CD14-positive monocyte (primary cell): ENCODE results near the gene ELFN1. TPM values are rescaled to one million over a fixed set of nuclear protein-coding genes. Genes with fewer than 3 reads are reported as not detected.

Source experiments
- DNase-seq, 3 donors: peaks; one replicate each; pipeline ENCODE4 v3.0.0-alpha.2; 2011 to 2022
- H2AFZ ChIP-seq: 2 replicates; pipeline ENCODE4 v1.6.0; 2012; ENCODE audit warnings: mild to moderate bottlenecking, low read depth, low read length, inconsistent platforms; ENCODE audit not compliant: insufficient read depth, poor library complexity, severe bottlenecking
- H3K27ac ChIP-seq, 2 donors: 1 replicate in 1 of 2; 2 replicates in 1 of 2; pipeline ENCODE4 v1.5.1; 2012 to 2013; ENCODE audit warnings: low read length in 2 of 2, control low read depth in 1 of 2, inconsistent platforms in 1 of 2, low read depth in 1 of 2, mild to moderate bottlenecking in 1 of 2
- H3K27me3 ChIP-seq, 2 donors: one replicate each; pipeline versions ENCODE4 v1.6.0 to v1.6.1; 2011 to 2013; ENCODE audit warnings: low read length in 2 of 2; ENCODE audit not compliant: control insufficient read depth in 2 of 2, insufficient read depth in 2 of 2
- H3K36me3 ChIP-seq, 2 donors: replicated peaks in 1 of 2; 1 replicate in 1 of 2; 2 replicates in 1 of 2; pipeline versions ENCODE4 v1.5.1 to v1.6.1; 2012 to 2013; ENCODE audit warnings: low read length in 2 of 2, control low read depth in 1 of 2, inconsistent platforms in 1 of 2, mild to moderate bottlenecking in 1 of 2; ENCODE audit not compliant: insufficient read depth in 2 of 2, control insufficient read depth in 1 of 2
- H3K4me1 ChIP-seq, 2 donors: 1 replicate in 1 of 2; 2 replicates in 1 of 2; pipeline versions ENCODE4 v1.5.1 to v1.6.1; 2012 to 2013; ENCODE audit warnings: low read length in 2 of 2, control low read depth in 1 of 2, inconsistent platforms in 1 of 2, mild to moderate bottlenecking in 1 of 2, moderate library complexity in 1 of 2; ENCODE audit not compliant: insufficient read depth in 2 of 2, control insufficient read depth in 1 of 2
- H3K4me2 ChIP-seq: replicated peaks from 2 replicates; pipeline ENCODE3; 2012; ENCODE audit warnings: low read length, moderate library complexity, mild to moderate bottlenecking; ENCODE audit not compliant: poor library complexity, severe bottlenecking; ENCODE audit errors: extremely low read depth
- H3K4me3 ChIP-seq, 3 experiments: fragments of 200-600 bp in 1 of 3; sonication (generic) in 1 of 3; replicated peaks in 1 of 3; 1 replicate in 2 of 3; 2 replicates in 1 of 3; pipeline ENCODE4 v1.5.1; 2011 to 2013; ENCODE audit warnings: low read length in 3 of 3, mild to moderate bottlenecking in 3 of 3, control low read depth in 2 of 3, low read depth in 2 of 3, inconsistent platforms in 1 of 3, moderate library complexity in 1 of 3
- H3K79me2 ChIP-seq: 2 replicates; pipeline ENCODE4 v1.6.0; 2012; ENCODE audit warnings: mild to moderate bottlenecking, control low read depth, inconsistent platforms, low read length, moderate library complexity; ENCODE audit not compliant: insufficient read depth
- H3K9ac ChIP-seq: 2 replicates; pipeline ENCODE4 v1.6.0; 2017; ENCODE audit warnings: low read length, mild to moderate bottlenecking; ENCODE audit not compliant: insufficient read depth, poor library complexity, severe bottlenecking
- H3K9me3 ChIP-seq, 2 donors: replicated peaks in 1 of 2; 1 replicate in 1 of 2; 2 replicates in 1 of 2; pipeline versions ENCODE4 v1.5.1 to v1.6.1; 2012 to 2013; ENCODE audit warnings: low read length in 2 of 2, control low read depth in 1 of 2; ENCODE audit not compliant: control insufficient read depth in 1 of 2, insufficient read depth in 1 of 2
- H4K20me1 ChIP-seq: 2 replicates; pipeline ENCODE4 v1.6.0; 2012; ENCODE audit warnings: mild to moderate bottlenecking, low read length, control low read depth, moderate library complexity; ENCODE audit not compliant: insufficient read depth
- H3K27ac Mint-ChIP-seq, 7 donors: one replicate each; pipeline ENCODE4 v1.8.0; 2020; ENCODE audit warnings: mild to moderate bottlenecking in 7 of 7, mixed read lengths in 7 of 7, moderate library complexity in 6 of 7, inconsistent platforms in 2 of 7
- H3K27me3 Mint-ChIP-seq, 3 donors: one replicate each; pipeline ENCODE4 v1.8.0; 2021 to 2022; ENCODE audit warnings: low read depth in 3 of 3, mild to moderate bottlenecking in 3 of 3, mixed read lengths in 3 of 3, moderate library complexity in 3 of 3, inconsistent platforms in 1 of 3
- H3K36me3 Mint-ChIP-seq, 2 donors: one replicate each; pipeline ENCODE4 v1.8.0; 2020; ENCODE audit warnings: mixed read lengths in 2 of 2, inconsistent platforms in 1 of 2, mild to moderate bottlenecking in 1 of 2
- H3K4me1 Mint-ChIP-seq: one replicate; pipeline ENCODE4 v1.8.0; 2020; ENCODE audit warnings: mild to moderate bottlenecking, mixed read lengths
- H3K4me3 Mint-ChIP-seq, 2 donors: one replicate each; pipeline ENCODE4 v1.8.0; 2020; ENCODE audit warnings: mild to moderate bottlenecking in 2 of 2, mixed read lengths in 2 of 2, moderate library complexity in 1 of 2
- H3K9me3 Mint-ChIP-seq, 7 donors: one replicate each; pipeline ENCODE4 v1.8.0; 2020 to 2022; ENCODE audit warnings: mixed read lengths in 7 of 7, mild to moderate bottlenecking in 6 of 7, moderate library complexity in 6 of 7, inconsistent platforms in 2 of 7
- CTCF ChIP-seq: fragments of 200-600 bp; IDR thresholded peaks from one replicate; pipeline ENCODE4 v1.8.0; 2022; ENCODE audit warnings: antibody characterized with exemption, mild to moderate bottlenecking
- WGBS: methylation state at CpG from one replicate; pipeline ENCODE4 v1.1.5; 2013; ENCODE audit warnings: missing lambda C conversion rate; ENCODE audit not compliant: insufficient coverage; 5-methylcytosine and 5-hydroxymethylcytosine counted together
- intact Hi-C, 2 donors: fragments of 100-400 bp; cut with micrococcal nuclease; formaldehyde crosslinking; loops; one replicate each; pipeline versions ENCODE4 v1.15.0 to v1.15.1; 2023
- polyA plus RNA-seq, 3 donors: library from polyadenylated mRNA; depleted of rRNA in 1 of 3; unstranded in 2 of 3; stranded (reverse) in 1 of 3; fragments of 300-500 nt in 2 of 3; fragments of >200 nt in 1 of 3; fragmentation: Illumina TruSeq in 2 of 3; gene quantifications; 1 replicate in 2 of 3; 2 replicates in 1 of 3; pipeline ENCODE4 v1.2.3, GENCODE V29; 2012 to 2021

ELFN1 gene
- polyA plus RNA-seq, 3 donors, result not detected

GRCh38 chr7:1677206-1678080, 7.4 kb downstream of the ELFN1 start:
- H2AFZ ChIP-seq, result no peak overlapping the region
- H3K36me3 Mint-ChIP-seq, result no peaks in the 10 kb centered on the region
- peaks cover 0 to 2% of the 10 kb centered on the region in 2 donors for H3K9me3 ChIP-seq
- H3K9me3 Mint-ChIP-seq, result peaks cover 0 to 4% (median 2%) of the 10 kb centered on the region in 7 donors
- no peak overlapping the region for H3K27ac ChIP-seq
- no peak overlapping the region for H3K4me3 Mint-ChIP-seq
- H3K4me1 Mint-ChIP-seq, result no peaks in the 10 kb centered on the region
- no peak for TF ChIP-seq CTCF
- H3K9ac ChIP-seq, result no peak overlapping the region
- no peaks in the 10 kb centered on the region for H3K79me2 ChIP-seq
- WGBS, result 92% methylated on average over 11 of the region's 25 CpGs
- intact Hi-C loops, result no loop called here
- no peak overlapping the region for H3K4me3 ChIP-seq
- H3K27ac Mint-ChIP-seq, result peak overlapping the region in 2 of 7 donors; percentile 14 to 25
- no peaks in the 10 kb centered on the region for H4K20me1 ChIP-seq
- H3K36me3 ChIP-seq, result no peaks in the 10 kb centered on the region
- H3K27me3 Mint-ChIP-seq, result peaks cover 9 to 23% (median 11%) of the 10 kb centered on the region in 3 donors
- no peak overlapping the region for H3K4me2 ChIP-seq
- H3K4me1 ChIP-seq, result no peaks in the 10 kb centered on the region
- peaks cover 0 to 3% of the 10 kb centered on the region in 2 donors for H3K27me3 ChIP-seq
- no peak for DNase-seq

GRCh38 chr7:1678081-1678543, 8.0 kb downstream of the ELFN1 start:
- Histone ChIP-seq H3K4me3 (no peak overlapping the region), H3K27me3 (no peaks in the 10 kb centered on the region), H3K27ac (no peak overlapping the region), H3K4me2 (no peak overlapping the region), H4K20me1 (no peaks in the 10 kb centered on the region), H3K9me3 (peaks cover 0 to 2% of the 10 kb centered on the region in 2 donors), H3K36me3 (no peaks in the 10 kb centered on the region), H3K4me1 (no peaks in the 10 kb centered on the region), H3K79me2 (no peaks in the 10 kb centered on the region), H3K9ac (no peak overlapping the region), H2AFZ (no peak overlapping the region)
- Mint-ChIP-seq H3K27me3 (peaks cover 7 to 23% (median 10%) of the 10 kb centered on the region in 3 donors), H3K9me3 (peaks cover 0 to 10% (median 8%) of the 10 kb centered on the region in 7 donors), H3K36me3 (no peaks in the 10 kb centered on the region), H3K27ac (no peak overlapping the region), H3K4me1 (no peaks in the 10 kb centered on the region), H3K4me3 (no peak overlapping the region)
- TF ChIP-seq CTCF, result no peak
- DNase-seq, result no peak
- intact Hi-C loops, result no loop called here
- WGBS, result 85% methylated on average over 6 of the region's 13 CpGs
